K562 (cell line): ENCODE data around the gene PHETA1. TPM values are rescaled to one million over a fixed set of nuclear protein-coding genes. Genes with fewer than 3 reads are reported as not detected.

ENCODE experiments used
- BHLHE40 ChIP-seq: IDR thresholded peaks from 2 replicates; pipeline ENCODE4 v1.6.1; 2011; ENCODE audit warnings: low read length, improper control_type of control experiment
- CAMTA2 ChIP-seq: fragments of 250-450 bp; sonication (Bioruptor Pico); conservative IDR thresholded peaks from 2 replicates; pipeline ENCODE4 v1.5.1; 2022
- EP300 ChIP-seq: IDR thresholded peaks from 2 replicates; pipeline ENCODE4 v1.6.1; 2012; ENCODE audit warnings: low read length, improper control_type of control experiment
- GABPA ChIP-seq: fragments of 200-800 bp; sonication (Bioruptor generic); conservative IDR thresholded peaks from 2 replicates; pipeline ENCODE4 v1.6.1; 2016; ENCODE audit warnings: low read depth, missing genetic modification characterization, missing compliant biosample characterization
- GTF2F1 ChIP-seq: IDR thresholded peaks from 2 replicates; pipeline ENCODE4 v1.6.1; 2011; ENCODE audit warnings: low read depth, low read length, improper control_type of control experiment
- NCOR1 ChIP-seq: fragments of 450-650 bp; IDR thresholded peaks from 2 replicates; pipeline ENCODE4 v1.6.1; 2016; ENCODE audit warnings: mild to moderate bottlenecking, moderate library complexity
- RBM34 ChIP-seq: fragments of 200-400 bp; formaldehyde crosslinking; IDR thresholded peaks from 2 replicates; pipeline ENCODE4 v1.6.1; 2018; ENCODE audit warnings: low read length, borderline replicate concordance; ENCODE audit not compliant: insufficient read depth
- SAP30 ChIP-seq: fragments of 200-600 bp; sonication (generic); IDR thresholded peaks from 2 replicates; pipeline ENCODE4 v1.6.1; 2012; ENCODE audit warnings: borderline replicate concordance, low read depth, mild to moderate bottlenecking, moderate library complexity, low read length, control low read depth, inconsistent platforms; ENCODE audit not compliant: insufficient read depth, poor library complexity, severe bottlenecking
- TFE3 ChIP-seq: fragments of 450-650 bp; formaldehyde crosslinking; IDR thresholded peaks from 2 replicates; pipeline ENCODE4 v1.4.0; 2020; ENCODE audit warnings: mild to moderate bottlenecking, mixed read lengths
- VEZF1 ChIP-seq: fragments of 200-800 bp; sonication (Bioruptor generic); IDR thresholded peaks from 2 replicates; pipeline ENCODE4 v1.6.1; 2017; ENCODE audit warnings: missing genetic modification characterization, missing compliant biosample characterization
- ZNF253 ChIP-seq: fragments of 250-450 bp; sonication (Bioruptor Pico); conservative IDR thresholded peaks from 2 replicates; pipeline ENCODE4 v1.6.1; 2021; ENCODE audit warnings: mild to moderate bottlenecking
- ZNF311 ChIP-seq: fragments of 250-450 bp; sonication (Bioruptor Pico); IDR thresholded peaks from 2 replicates; pipeline ENCODE4 v1.4.0; 2020; ENCODE audit warnings: mild to moderate bottlenecking, moderate library complexity
- ZNF318 ChIP-seq, 2 experiments: fragments of 450-650 bp; IDR thresholded peaks; 2 replicates each; pipeline ENCODE4 v1.6.1; 2016; ENCODE audit warnings: mild to moderate bottlenecking in 2 of 2, borderline replicate concordance in 1 of 2, low read depth in 1 of 2, moderate library complexity in 1 of 2
- ZNF639 ChIP-seq, 2 experiments: fragments of 200-800 bp in 1 of 2; sonication (Bioruptor generic) in 1 of 2; sonication (generic) in 1 of 2; formaldehyde crosslinking in 1 of 2; IDR thresholded peaks in 1 of 2; conservative IDR thresholded peaks in 1 of 2; 2 replicates each; pipeline versions ENCODE4 v1.5.0 to v1.6.1; 2016 to 2020; ENCODE audit warnings: missing compliant biosample characterization in 1 of 2, missing genetic modification characterization in 1 of 2, missing genetic modification reagents in 1 of 2
- polyA plus RNA-seq, 8 experiments: library from polyadenylated mRNA; depleted of rRNA in 4 of 8; stranded (reverse) in 5 of 8; unstranded in 3 of 8; fragments of >200 nt; fragmentation: Nextera tagmentation in 2 of 8; fragmentation: Illumina TruSeq in 1 of 8; extraction: Ambion mirVana in 2 of 8; extraction: Trizol in 1 of 8; gene quantifications; 2 replicates each; pipeline versions ENCODE4 v1.2.1 to v1.2.3, GENCODE V29; 2011 to 2014; ENCODE audit warnings: inconsistent platforms in 1 of 8, missing spikeins in 1 of 8
- total RNA-seq, 7 experiments: library from RNA; depleted of rRNA in 6 of 7; stranded (reverse); fragments of >200 nt in 6 of 7; fragmentation: Illumina TruSeq in 2 of 7; extraction: Trizol in 2 of 7; gene quantifications; 2 replicates each; pipeline versions ENCODE4 v1.2.1 to v1.2.3, GENCODE V29; 2011 to 2021; ENCODE audit warnings: low replicate concordance in 1 of 7

The PHETA1 gene
- total and polyA plus RNA-seq, 9 of the 15 experiments (the other 6 are each of a cell fraction or from before 2014, with no cell fraction given): 0.03 to 12.4 (median 3.0) TPM

GRCh38 chr12:111405859-111406473 lies 37.1 kb upstream of the PHETA1 start, which contains the start of gene SH2B3 (continued):
- no peak for TF ChIP-seq ZNF318 (IDR thresholded peaks at IDR 0.05; ENCODE audit: borderline replicate concordance in 1 of 2, low read depth in 1 of 2)
- TF ChIP-seq ZNF311 (CRISPR knock-in tag): no peak
- no peak for TF ChIP-seq BHLHE40
- no peak for TF ChIP-seq TFE3 (CRISPR knock-in tag)
- peak; percentile 44 for TF ChIP-seq VEZF1 (CRISPR knock-in tag)
- no peak for TF ChIP-seq GTF2F1
- no peak for TF ChIP-seq NCOR1
- TF ChIP-seq RBM34: no peak
- peak in 1 of 2 experiments; percentile 97; a peak in 2 of 4 replicates for TF ChIP-seq ZNF639 (CRISPR knock-in tag; conservative IDR thresholded peaks at IDR 0.05 in 1 of 2, IDR thresholded peaks at IDR 0.05 in 1 of 2)
- TF ChIP-seq ZNF253 (CRISPR knock-in tag): no peak
- TF ChIP-seq SAP30: peak; percentile 39
- TF ChIP-seq EP300: no peak
- no peak for TF ChIP-seq CAMTA2 (CRISPR knock-in tag)
- peak; percentile 80 for TF ChIP-seq GABPA (tag)
